ENCODE data around the gene KCP.

DNA sequence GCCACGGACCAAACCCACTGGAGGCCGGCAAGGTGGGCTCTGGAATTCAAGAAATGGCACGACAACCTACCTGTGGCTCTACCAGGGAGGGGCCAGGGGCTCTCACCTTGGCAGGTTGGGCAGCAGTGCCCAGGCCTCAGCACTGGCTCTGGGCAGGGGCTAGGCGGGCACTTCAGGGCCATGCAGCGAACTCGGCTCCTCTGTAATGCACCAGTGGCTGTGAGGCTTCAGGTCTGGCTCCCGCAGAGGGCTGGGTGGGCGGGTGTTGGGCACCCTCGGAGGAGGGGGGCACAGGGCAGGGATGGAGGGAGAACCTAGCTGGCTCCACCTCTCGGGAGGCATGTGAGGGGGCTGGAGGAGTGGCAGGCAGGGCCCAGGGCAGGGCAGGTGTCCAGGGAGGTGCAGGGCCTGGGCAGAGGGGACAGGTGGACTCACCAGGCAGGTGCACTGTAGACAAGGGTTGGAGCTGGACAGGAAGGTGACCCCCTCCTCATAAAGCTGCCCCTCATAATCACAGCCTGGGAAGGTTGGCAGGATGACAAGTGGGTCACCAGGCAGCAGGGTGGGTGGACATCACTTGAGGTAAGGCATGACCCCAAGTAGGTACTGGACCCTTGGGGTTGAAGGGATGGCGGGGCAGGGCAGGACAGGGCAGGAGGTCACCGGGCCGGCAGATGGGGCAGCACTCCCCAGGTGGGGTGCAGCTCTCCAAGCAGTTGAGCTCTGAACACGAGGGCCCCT, 6.7 kb downstream of the KCP start:
- TF ChIP-seq CTCF (IDR thresholded peaks at IDR 0.05) (no peak), ZFX (IDR thresholded peaks at IDR 0.05; ENCODE audit: borderline replicate concordance) (no peak)

Measured in 22Rv1 (cell line).